GM18873 (cell line): Measurements from ENCODE around the gene ARF6.
"Not testable (repeated sequence)": the region's sequence is repeated elsewhere in the genome, so short reads cannot be mapped to it uniquely, and the experiment has no call there.

Experiments
- ATAC-seq: cut with Tn5 transposase; IDR thresholded peaks from one replicate; pipeline ENCODE4 v1.9.1; 2021; ENCODE audit warnings: mild to moderate bottlenecking, moderate library complexity, moderate number of reproducible peaks; ENCODE audit not compliant: unreplicated experiment, low FRiP score

The ARF6 gene

GRCh38 chr14:49902679-49903246, 9.9 kb downstream of the ARF6 start:
- not testable (repeated sequence) for ATAC-seq

- ATAC-seq = no peak
Observed at GRCh38 chr14:49904270-49904669, 11.4 kb downstream of the ARF6 start.

GRCh38 chr14:49905989-49906388, 13.1 kb downstream of the ARF6 start:
- ATAC-seq = no peak

GRCh38 chr14:49907186-49907585, 14.3 kb downstream of the ARF6 start:
- ATAC-seq = no peak

- ATAC-seq = no peak
Observed at GRCh38 chr14:49908433-49908782, 15.5 kb downstream of the ARF6 start.

GRCh38 chr14:49909016-49909415, 16.1 kb downstream of the ARF6 start:
- ATAC-seq = no peak

GRCh38 chr14:49915085-49915484, 22.2 kb downstream of the ARF6 start:
- no peak for ATAC-seq

- ATAC-seq = no peak
Observed at GRCh38 chr14:49918706-49919105, 25.8 kb downstream of the ARF6 start.

GRCh38 chr14:49919825-49920659, 27.2 kb downstream of the ARF6 start:
- no peak for ATAC-seq

GRCh38 chr14:49920935-49921334, 28.1 kb downstream of the ARF6 start:
- no peak for ATAC-seq

- ATAC-seq = no peak
Observed at GRCh38 chr14:49921401-49921800, 28.5 kb downstream of the ARF6 start.

- ATAC-seq = no peak
Observed at GRCh38 chr14:49923442-49923841, 30.6 kb downstream of the ARF6 start.

GRCh38 chr14:49923881-49924280, 31.0 kb downstream of the ARF6 start:
- no peak for ATAC-seq

GRCh38 chr14:49924852-49925251, 32.0 kb downstream of the ARF6 start:
- ATAC-seq = no peak

GRCh38 chr14:49926803-49927202, 33.9 kb downstream of the ARF6 start:
- ATAC-seq = no peak

GRCh38 chr14:49928015-49928414, 35.1 kb downstream of the ARF6 start:
- no peak for ATAC-seq

- no peak for ATAC-seq
Observed at GRCh38 chr14:49930720-49931119, 37.8 kb downstream of the ARF6 start.

- ATAC-seq = no peak
Observed at GRCh38 chr14:49931523-49931922, 38.6 kb downstream of the ARF6 start.

- no peak for ATAC-seq
Observed at GRCh38 chr14:49933128-49933527, 40.2 kb downstream of the ARF6 start.

GRCh38 chr14:49933704-49934103, 40.8 kb downstream of the ARF6 start:
- ATAC-seq = no peak

GRCh38 chr14:49934646-49935045, 41.8 kb downstream of the ARF6 start:
- ATAC-seq = no peak

GRCh38 chr14:49935526-49935925, 42.6 kb downstream of the ARF6 start:
- no peak for ATAC-seq
